ENCODE data around the gene GJA3. TPM values are rescaled to one million over a fixed set of nuclear protein-coding genes. Genes with fewer than 3 reads are reported as not detected.

Gene GJA3
- total RNA-seq, 2 experiments from 2014 or later: 0.16 TPM; not detected in 1

GRCh38 chr13:20144141-20144850 lies 16.6 kb downstream of the GJA3 start:
- no peak for DNase-seq
- Mint-ChIP-seq H3K27ac (no peak overlapping the region), H3K36me3 (ENCODE audit: low read depth) (no peaks in the 10 kb centered on the region), H3K9me3 (ENCODE audit: insufficient read depth) (no peaks in the 10 kb centered on the region), H3K27me3 (ENCODE audit: low read depth) (peaks cover 45% of the 10 kb centered on the region), H3K4me3 (no peak overlapping the region), H3K4me1 (ENCODE audit: low read depth) (peaks cover 3% of the 10 kb centered on the region)
- POLR2A ChIA-PET: no interaction called here
- CTCF ChIA-PET: no interaction called here
- no peak for ATAC-seq

GRCh38 chr13:20142927-20143480 lies 17.8 kb downstream of the GJA3 start:
- no peak overlapping the region for H3K4me3 Mint-ChIP-seq
- ATAC-seq: no peak
- ChIA-PET POLR2A (no interaction called here), CTCF (no interaction called here)
- peaks cover 48% of the 10 kb centered on the region for H3K27me3 Mint-ChIP-seq (ENCODE audit: low read depth)
- no peak overlapping the region for H3K27ac Mint-ChIP-seq
- H3K9me3 Mint-ChIP-seq (ENCODE audit: insufficient read depth): no peaks in the 10 kb centered on the region
- peaks cover 3% of the 10 kb centered on the region for H3K4me1 Mint-ChIP-seq (ENCODE audit: low read depth)
- H3K36me3 Mint-ChIP-seq (ENCODE audit: low read depth): no peaks in the 10 kb centered on the region
- DNase-seq: no peak

GRCh38 chr13:20142023-20142926 lies 18.6 kb downstream of the GJA3 start:
- H3K9me3 Mint-ChIP-seq (ENCODE audit: insufficient read depth): no peaks in the 10 kb centered on the region
- CTCF ChIA-PET: no interaction called here
- peaks cover 3% of the 10 kb centered on the region for H3K4me1 Mint-ChIP-seq (ENCODE audit: low read depth)
- H3K27me3 Mint-ChIP-seq (ENCODE audit: low read depth): peaks cover 46% of the 10 kb centered on the region
- H3K36me3 Mint-ChIP-seq (ENCODE audit: low read depth): no peaks in the 10 kb centered on the region
- ATAC-seq: no peak
- POLR2A ChIA-PET: interaction anchor here (0.6 kb wide), 1 partner anchor 23 kb away, joined by 3 read pairs; no protein-coding TSS in a partner anchor
- H3K27ac Mint-ChIP-seq: no peak overlapping the region
- no peak for DNase-seq
- H3K4me3 Mint-ChIP-seq: no peak overlapping the region

GRCh38 chr13:20141238-20142022 lies 19.4 kb downstream of the GJA3 start:
- ChIA-PET CTCF (no interaction called here), POLR2A (interaction anchor here (0.6 to 0.9 kb wide), 2 partner anchors 13 to 22 kb away, joined by 3 read pairs; no protein-coding TSS in a partner anchor)
- ATAC-seq (no peak), DNase-seq (no peak)
- Mint-ChIP-seq H3K9me3 (ENCODE audit: insufficient read depth) (no peaks in the 10 kb centered on the region), H3K4me3 (no peak overlapping the region), H3K4me1 (ENCODE audit: low read depth) (peaks cover 9% of the 10 kb centered on the region), H3K36me3 (ENCODE audit: low read depth) (no peaks in the 10 kb centered on the region), H3K27me3 (ENCODE audit: low read depth) (peaks cover 50% of the 10 kb centered on the region), H3K27ac (no peak overlapping the region)

- Mint-ChIP-seq H3K9me3 (ENCODE audit: insufficient read depth) (no peaks in the 10 kb centered on the region), H3K4me3 (no peak overlapping the region), H3K27ac (no peak overlapping the region), H3K36me3 (ENCODE audit: low read depth) (no peaks in the 10 kb centered on the region), H3K27me3 (ENCODE audit: low read depth) (peaks cover 50% of the 10 kb centered on the region), H3K4me1 (ENCODE audit: low read depth) (peaks cover 11% of the 10 kb centered on the region)
- ATAC-seq: no peak
- ChIA-PET CTCF (interaction anchor here (1.3 kb wide), 1 partner anchor 12 kb away, joined by 3 read pairs; no protein-coding TSS in a partner anchor), POLR2A (interaction anchor here (0.9 kb wide), 1 partner anchor 12 kb away, joined by 3 read pairs; no protein-coding TSS in a partner anchor)
- DNase-seq: no peak
Measured at GRCh38 chr13:20140487-20140886, 20.4 kb downstream of the GJA3 start.

- no peaks in the 10 kb centered on the region for H3K36me3 Mint-ChIP-seq (ENCODE audit: low read depth)
- H3K9me3 Mint-ChIP-seq (ENCODE audit: insufficient read depth): no peaks in the 10 kb centered on the region
- no peak overlapping the region for H3K27ac Mint-ChIP-seq
- peaks cover 42% of the 10 kb centered on the region for H3K27me3 Mint-ChIP-seq (ENCODE audit: low read depth)
- H3K4me1 Mint-ChIP-seq (ENCODE audit: low read depth): peaks cover 9% of the 10 kb centered on the region
- no peak overlapping the region for H3K4me3 Mint-ChIP-seq
- ChIA-PET CTCF (interaction anchor here (0.6 kb wide), 1 partner anchor 151 kb away, joined by 3 read pairs; no protein-coding TSS in a partner anchor), POLR2A (no interaction called here)
- no peak for DNase-seq
- ATAC-seq: no peak
Measured at GRCh38 chr13:20137875-20138274, 23.0 kb downstream of the GJA3 start.

GRCh38 chr13:20136781-20137703 lies 23.8 kb downstream of the GJA3 start:
- Mint-ChIP-seq H3K27me3 (ENCODE audit: low read depth) (peaks cover 42% of the 10 kb centered on the region), H3K9me3 (ENCODE audit: insufficient read depth) (no peaks in the 10 kb centered on the region), H3K4me3 (no peak overlapping the region), H3K4me1 (ENCODE audit: low read depth) (peaks cover 8% of the 10 kb centered on the region), H3K36me3 (ENCODE audit: low read depth) (no peaks in the 10 kb centered on the region), H3K27ac (no peak overlapping the region)
- POLR2A ChIA-PET: no interaction called here
- DNase-seq (peak; percentile 51), ATAC-seq (peak; percentile 70)
- CTCF ChIA-PET: interaction anchor here (0.6 kb wide), 1 partner anchor 150 kb away, joined by 3 read pairs; no protein-coding TSS in a partner anchor

GRCh38 chr13:20134732-20135131 lies 26.1 kb downstream of the GJA3 start:
- H3K27me3 Mint-ChIP-seq (ENCODE audit: low read depth): peaks cover 27% of the 10 kb centered on the region

GRCh38 chr13:20132052-20132634 lies 28.7 kb downstream of the GJA3 start:
- Mint-ChIP-seq H3K27me3 (ENCODE audit: low read depth) (peaks cover 12% of the 10 kb centered on the region), H3K4me1 (ENCODE audit: low read depth) (peaks cover 12% of the 10 kb centered on the region), H3K36me3 (ENCODE audit: low read depth) (no peaks in the 10 kb centered on the region), H3K9me3 (ENCODE audit: insufficient read depth) (no peaks in the 10 kb centered on the region), H3K4me3 (no peak overlapping the region), H3K27ac (no peak overlapping the region)
- ChIA-PET POLR2A (no interaction called here), CTCF (interaction anchor here (1.3 kb wide), 1 partner anchor 13 kb away, joined by 3 read pairs; no protein-coding TSS in a partner anchor)
- ATAC-seq: no peak
- DNase-seq: no peak

More at GRCh38 chr13:20134732-20135131, 26.1 kb downstream of the GJA3 start:
- DNase-seq (no peak), ATAC-seq (no peak)
- no peaks in the 10 kb centered on the region for H3K36me3 Mint-ChIP-seq (ENCODE audit: low read depth)
- H3K9me3 Mint-ChIP-seq (ENCODE audit: insufficient read depth): no peaks in the 10 kb centered on the region
- CTCF ChIA-PET: interaction anchor here (0.6 kb wide), 1 partner anchor 155 kb away, joined by 4 read pairs; no protein-coding TSS in a partner anchor
- H3K27ac Mint-ChIP-seq: no peak overlapping the region
- POLR2A ChIA-PET: no interaction called here
- peaks cover 8% of the 10 kb centered on the region for H3K4me1 Mint-ChIP-seq (ENCODE audit: low read depth)
- H3K4me3 Mint-ChIP-seq: no peak overlapping the region

GRCh38 chr13:20131057-20131832 lies 29.6 kb downstream of the GJA3 start:
- Mint-ChIP-seq H3K27me3 (ENCODE audit: low read depth) (peaks cover 12% of the 10 kb centered on the region), H3K36me3 (ENCODE audit: low read depth) (no peaks in the 10 kb centered on the region), H3K4me1 (ENCODE audit: low read depth) (peaks cover 4% of the 10 kb centered on the region), H3K9me3 (ENCODE audit: insufficient read depth) (no peaks in the 10 kb centered on the region), H3K4me3 (no peak overlapping the region), H3K27ac (no peak overlapping the region)
- DNase-seq (no peak), ATAC-seq (no peak)
- ChIA-PET CTCF (interaction anchor here (0.6 to 1.3 kb wide), 2 partner anchors 12 to 263 kb away, joined by 3 read pairs; no protein-coding TSS in a partner anchor), POLR2A (no interaction called here)

Data from activated CD8-positive, alpha-beta T cell treated with anti-CD3 and anti-CD28 coated beads, Interleukin-2, amount 10 ng/mL, durations not matched to agents 7 days and 5 days (primary cell).